Fibroblast of gingiva (primary cell): ENCODE data around the gene MTMR12.
A peak's percentile ranks its signal among the peaks of the same experiment; 100 is the strongest.

Source experiments
- DNase-seq: peaks from one replicate; pipeline ENCODE4 v3.0.0-alpha.2; 2011; ENCODE audit warnings: low read depth

MTMR12 gene

DNA sequence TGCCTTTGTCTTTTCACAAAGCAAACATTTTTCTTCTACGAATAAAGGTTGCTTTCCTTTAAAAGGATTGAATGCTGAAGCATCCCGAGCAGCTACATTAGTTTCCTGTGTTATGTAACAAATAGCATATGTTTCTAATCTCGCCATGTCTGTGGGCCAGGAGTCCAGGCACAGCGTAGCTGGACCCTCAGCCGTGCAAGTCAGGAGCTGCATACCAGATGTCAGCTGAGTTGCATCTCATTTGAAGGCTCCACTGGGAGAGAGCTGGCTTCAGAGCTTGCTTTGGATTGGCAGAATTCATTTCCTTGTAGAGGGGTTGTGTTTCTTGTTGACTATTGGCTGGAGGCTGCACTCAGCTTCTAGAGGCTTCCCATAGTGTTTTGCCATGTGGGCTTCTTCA, 122.6 kb downstream of the MTMR12 start:
- DNase-seq, result peak; percentile 97

DNA sequence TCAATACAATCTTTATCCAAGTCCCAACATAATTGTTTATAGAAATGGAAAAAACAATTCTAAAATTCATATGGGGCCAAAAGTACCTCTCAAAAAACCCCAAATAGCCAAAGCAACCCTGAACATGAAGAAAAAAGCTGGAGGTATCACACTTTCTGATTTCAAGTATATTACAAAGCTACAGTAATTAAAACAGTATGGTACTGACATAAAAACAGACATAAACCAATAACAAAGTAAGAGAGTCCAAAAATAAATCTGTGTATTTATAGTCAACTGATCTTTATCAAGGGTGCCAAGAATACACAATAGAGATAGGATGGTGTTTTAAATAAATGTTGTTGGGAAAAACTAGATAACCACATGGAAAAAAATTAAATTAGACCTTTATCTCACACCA, 125.1 kb downstream of the MTMR12 start:
- DNase-seq, result no peak

DNA sequence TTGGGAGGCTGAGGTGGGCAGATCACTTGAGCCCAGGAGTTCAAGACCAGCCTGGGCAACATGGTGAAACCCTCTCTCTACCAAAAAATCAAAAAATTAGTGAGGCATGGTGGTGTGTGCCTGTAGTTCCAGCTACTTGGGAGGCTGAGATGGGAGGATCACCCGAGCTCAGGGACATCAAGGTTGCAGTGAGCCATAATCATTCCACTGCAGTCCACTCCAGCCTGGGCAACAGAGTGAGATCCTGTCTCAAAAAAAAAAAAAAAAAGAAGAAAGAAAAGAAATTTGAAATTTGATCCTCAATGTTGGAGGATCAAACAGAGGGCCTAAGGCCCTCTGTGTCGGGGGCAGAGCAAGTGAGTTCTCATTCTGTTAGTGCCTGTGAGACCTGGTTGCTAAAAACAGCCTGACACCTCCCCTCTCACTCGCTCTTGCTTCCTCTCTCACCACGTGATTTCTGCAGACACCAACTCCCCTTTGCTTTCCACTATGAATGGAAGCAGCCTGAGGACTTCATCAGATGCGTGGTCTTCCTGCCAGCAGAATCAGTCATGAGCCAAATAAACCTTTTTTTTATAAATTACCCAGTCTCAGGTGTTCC, 130.2 kb downstream of the MTMR12 start:
- DNase-seq, result no peak
